Prostate gland (tissue), 2 donors: ENCODE measurements around the gene CEP112. TPM values are rescaled to one million over a fixed set of nuclear protein-coding genes. Genes with fewer than 3 reads are reported as not detected.

ENCODE experiments used
- DNase-seq: peaks from one replicate; pipeline ENCODE4 v3.0.0-alpha.2; 2019; ENCODE audit warnings: low spot score
- H3K27ac ChIP-seq, 2 donors: fragments of 200-600 bp; sonication (generic); 2 replicates each; pipeline ENCODE4 v1.5.1; 2017 to 2019
- H3K27me3 ChIP-seq: fragments of 200-600 bp; sonication (generic); replicated peaks from 2 replicates; pipeline ENCODE4 v1.5.1; 2019; ENCODE audit not compliant: insufficient read depth
- H3K36me3 ChIP-seq, 2 donors: fragments of 200-600 bp; sonication (generic); 1 replicate in 1 of 2; 2 replicates in 1 of 2; pipeline versions ENCODE4 v1.5.1 to v1.8.1; 2017 to 2019
- H3K4me1 ChIP-seq: fragments of 200-600 bp; sonication (generic); replicated peaks from 2 replicates; pipeline ENCODE4 v1.5.1; 2019
- H3K4me3 ChIP-seq, 2 donors: fragments of 200-600 bp; sonication (generic); 2 replicates each; pipeline ENCODE4 v1.5.1; 2017 to 2019
- H3K9me3 ChIP-seq: fragments of 200-600 bp; sonication (generic); 2 replicates; pipeline ENCODE4 v1.5.1; 2017
- POLR2A ChIP-seq: fragments of 450-650 bp; IDR thresholded peaks from one replicate; pipeline ENCODE4 v1.6.1; 2016; ENCODE audit warnings: antibody characterized with exemption, mild to moderate bottlenecking
- POLR2AphosphoS5 ChIP-seq: sonication (generic); formaldehyde crosslinking; IDR thresholded peaks from one replicate; pipeline ENCODE4 v1.6.1; 2017; ENCODE audit warnings: antibody characterized with exemption
- WGBS: methylation state at CpG from one replicate; pipeline ENCODE4 v1.1.5; 2018; 5-methylcytosine and 5-hydroxymethylcytosine counted together
- intact Hi-C: fragments of 100-400 bp; cut with DNase I; formaldehyde crosslinking; loops from one replicate; pipeline ENCODE4 v1.14.2; 2022
- total RNA-seq, 2 donors: library from RNA; depleted of rRNA; stranded (reverse); fragments of >200 nt; gene quantifications; one replicate each; pipeline ENCODE4 v1.1.0, GENCODE V29; 2016
- TF ChIP-seq, protein P1 (sequence below), 4 experiments: fragments of 200-600 bp in 2 of 4; fragments of 450-650 bp in 2 of 4; sonication (generic) in 2 of 4; IDR thresholded peaks; 1 replicate in 3 of 4; 2 replicates in 1 of 4; pipeline ENCODE4 v1.5.1; 2016 to 2019; ENCODE audit warnings: antibody characterized with exemption in 4 of 4, mild to moderate bottlenecking in 2 of 4, moderate library complexity in 2 of 4

The CEP112 gene
- total RNA-seq, 2 donors from 2014 or later: 2.3 to 22.8 TPM

- no peaks in the 10 kb centered on the region for H3K27me3 ChIP-seq
- no peak overlapping the region for H3K4me3 ChIP-seq
- H3K36me3 ChIP-seq: no peaks in the 10 kb centered on the region
- TF ChIP-seq POLR2A (no peak), POLR2AphosphoS5 (no peak)
- TF ChIP-seq, protein P1, sequence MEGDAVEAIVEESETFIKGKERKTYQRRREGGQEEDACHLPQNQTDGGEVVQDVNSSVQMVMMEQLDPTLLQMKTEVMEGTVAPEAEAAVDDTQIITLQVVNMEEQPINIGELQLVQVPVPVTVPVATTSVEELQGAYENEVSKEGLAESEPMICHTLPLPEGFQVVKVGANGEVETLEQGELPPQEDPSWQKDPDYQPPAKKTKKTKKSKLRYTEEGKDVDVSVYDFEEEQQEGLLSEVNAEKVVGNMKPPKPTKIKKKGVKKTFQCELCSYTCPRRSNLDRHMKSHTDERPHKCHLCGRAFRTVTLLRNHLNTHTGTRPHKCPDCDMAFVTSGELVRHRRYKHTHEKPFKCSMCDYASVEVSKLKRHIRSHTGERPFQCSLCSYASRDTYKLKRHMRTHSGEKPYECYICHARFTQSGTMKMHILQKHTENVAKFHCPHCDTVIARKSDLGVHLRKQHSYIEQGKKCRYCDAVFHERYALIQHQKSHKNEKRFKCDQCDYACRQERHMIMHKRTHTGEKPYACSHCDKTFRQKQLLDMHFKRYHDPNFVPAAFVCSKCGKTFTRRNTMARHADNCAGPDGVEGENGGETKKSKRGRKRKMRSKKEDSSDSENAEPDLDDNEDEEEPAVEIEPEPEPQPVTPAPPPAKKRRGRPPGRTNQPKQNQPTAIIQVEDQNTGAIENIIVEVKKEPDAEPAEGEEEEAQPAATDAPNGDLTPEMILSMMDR (IDR thresholded peaks at IDR 0.05): no peak
- H3K4me1 ChIP-seq: no peaks in the 10 kb centered on the region
- intact Hi-C loops: no loop called here
- no peak for DNase-seq
- H3K27ac ChIP-seq: no peak overlapping the region
- WGBS: 92% methylated on average over 4 of the region's 4 CpGs
- no peaks in the 10 kb centered on the region for H3K9me3 ChIP-seq
These were observed 62.2 kb downstream of the CEP112 start for GRCh38 chr17:66129759-66130158.

DNA sequence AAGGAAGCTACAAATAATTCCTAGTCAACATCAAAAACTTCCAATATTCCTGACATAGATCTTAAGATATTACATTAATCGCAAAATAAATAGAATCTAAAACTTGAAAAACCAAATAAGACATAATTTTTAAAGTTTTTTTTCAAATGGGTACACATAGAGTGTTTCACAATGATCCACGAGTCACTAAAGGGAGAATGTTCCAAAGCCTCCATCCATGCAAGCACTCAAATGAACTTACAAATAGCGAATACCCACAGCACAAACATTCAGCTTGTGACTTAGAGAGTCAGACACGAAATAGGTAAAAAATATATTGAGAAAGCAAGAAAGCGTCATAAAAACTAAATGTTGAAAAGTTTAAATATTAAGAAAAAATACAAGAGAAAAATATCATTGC lies 65.7 kb downstream of the CEP112 start:
- 92% methylated on average over 5 of the region's 5 CpGs for WGBS
- no peak for TF ChIP-seq POLR2A
- no peak for TF ChIP-seq POLR2AphosphoS5
- TF ChIP-seq, protein P1 (IDR thresholded peaks at IDR 0.05): no peak
- Histone ChIP-seq H3K9me3 (no peaks in the 10 kb centered on the region), H3K4me3 (no peak overlapping the region), H3K4me1 (no peaks in the 10 kb centered on the region), H3K27ac (no peak overlapping the region), H3K36me3 (no peaks in the 10 kb centered on the region), H3K27me3 (no peaks in the 10 kb centered on the region)
- intact Hi-C loops: no loop called here
- DNase-seq: no peak

GRCh38 chr17:66123163-66123562 lies 68.8 kb downstream of the CEP112 start:
- WGBS: 100% methylated on average over 1 of the region's 1 CpG
- no peaks in the 10 kb centered on the region for H3K36me3 ChIP-seq
- H3K4me3 ChIP-seq: no peak overlapping the region
- no peaks in the 10 kb centered on the region for H3K27me3 ChIP-seq
- H3K9me3 ChIP-seq: no peaks in the 10 kb centered on the region
- H3K4me1 ChIP-seq: no peaks in the 10 kb centered on the region
- no peak for DNase-seq
- intact Hi-C loops: no loop called here
- TF ChIP-seq POLR2AphosphoS5: no peak
- TF ChIP-seq, protein P1 (IDR thresholded peaks at IDR 0.05): no peak
- TF ChIP-seq POLR2A: no peak
- H3K27ac ChIP-seq: no peak overlapping the region

GRCh38 chr17:66115246-66115645 lies 76.7 kb downstream of the CEP112 start:
- intact Hi-C loops: no loop called here
- Histone ChIP-seq H3K4me1 (no peaks in the 10 kb centered on the region), H3K9me3 (no peaks in the 10 kb centered on the region), H3K27me3 (no peaks in the 10 kb centered on the region), H3K36me3 (no peaks in the 10 kb centered on the region), H3K4me3 (no peak overlapping the region), H3K27ac (no peak overlapping the region)
- WGBS: 71% methylated on average over 2 of the region's 2 CpGs
- TF ChIP-seq, protein P1 (IDR thresholded peaks at IDR 0.05): no peak
- no peak for TF ChIP-seq POLR2A
- no peak for TF ChIP-seq POLR2AphosphoS5
- no peak for DNase-seq

GRCh38 chr17:66114609-66115008 lies 77.3 kb downstream of the CEP112 start:
- Histone ChIP-seq H3K36me3 (no peaks in the 10 kb centered on the region), H3K4me3 (no peak overlapping the region), H3K27ac (no peak overlapping the region), H3K4me1 (no peaks in the 10 kb centered on the region), H3K27me3 (no peaks in the 10 kb centered on the region), H3K9me3 (no peaks in the 10 kb centered on the region)
- no peak for TF ChIP-seq POLR2AphosphoS5
- TF ChIP-seq, protein P1 (IDR thresholded peaks at IDR 0.05): no peak
- no peak for TF ChIP-seq POLR2A
- intact Hi-C loops: no loop called here
- DNase-seq: no peak
- whole genome bisulfite sequencing: 95% methylated on average over 2 of the region's 2 CpGs
